Activated CD4-positive, alpha-beta T cell treated with anti-CD3 and anti-CD28 coated beads, Interleukin-2, amount 50 U/mL, for 4 hours (primary cell): Measurements from ENCODE around the gene MAP3K1.
"Not testable (repeated sequence)": the region's sequence is repeated elsewhere in the genome, so short reads cannot be mapped to it uniquely, and the experiment has no call there.

Experiments used
- DNase-seq, 2 experiments: peaks; one replicate each; pipeline ENCODE4 v3.0.0-alpha.2; 2020

MAP3K1 gene

GRCh38 chr5:56814963-56815657 lies at the start of gene MAP3K1:
TSS of gene MAP3K1 (plus strand) at chr5:56815549. CDS start at chr5:56815574, 25 bp downstream.
- peak; percentile 74 to 76 for DNase-seq

DNA sequence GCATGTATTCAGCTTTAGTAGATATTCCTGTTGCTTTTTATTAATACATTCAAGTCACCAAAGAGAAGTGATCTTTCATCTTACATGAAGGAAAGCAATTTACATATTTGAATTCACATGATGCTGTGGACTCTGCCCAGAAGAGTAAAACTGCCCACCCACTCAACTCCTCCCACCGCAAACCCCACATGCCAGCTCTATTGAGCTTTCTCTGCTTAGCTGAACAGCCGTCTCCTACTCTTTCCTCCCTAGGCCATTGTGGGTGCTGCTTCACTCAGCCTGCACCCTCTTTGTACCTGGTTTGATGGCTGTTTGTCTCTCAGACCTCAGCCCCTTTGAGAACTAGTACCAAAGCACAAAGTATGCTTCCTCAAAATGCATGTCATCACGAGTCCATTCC lies 48.4 kb upstream of the MAP3K1 start:
- no peak for DNase-seq

GRCh38 chr5:56769875-56770604 lies 45.3 kb upstream of the MAP3K1 start:
- no peak for DNase-seq

GRCh38 chr5:56772767-56773166 lies 42.6 kb upstream of the MAP3K1 start:
- DNase-seq, result no peak

DNA sequence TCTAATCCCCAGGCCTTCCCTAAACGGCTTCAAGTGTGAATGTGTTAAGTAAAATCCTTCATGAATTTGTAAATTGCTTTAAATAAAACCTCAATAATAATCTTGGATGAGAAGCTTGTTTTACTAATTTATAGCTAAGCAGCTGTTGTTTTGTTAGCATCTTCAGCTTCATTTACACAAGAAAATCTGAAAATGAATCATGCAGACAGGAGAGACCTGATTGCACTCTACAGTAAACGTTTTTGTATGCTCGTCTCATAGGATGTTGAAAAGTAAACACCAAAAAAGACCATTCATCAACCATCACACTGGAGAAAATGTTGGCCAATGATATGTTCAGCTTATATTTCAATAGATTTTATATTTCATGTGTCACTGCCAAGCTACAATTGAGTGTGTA lies 40.4 kb upstream of the MAP3K1 start:
- DNase-seq, result no peak

DNA sequence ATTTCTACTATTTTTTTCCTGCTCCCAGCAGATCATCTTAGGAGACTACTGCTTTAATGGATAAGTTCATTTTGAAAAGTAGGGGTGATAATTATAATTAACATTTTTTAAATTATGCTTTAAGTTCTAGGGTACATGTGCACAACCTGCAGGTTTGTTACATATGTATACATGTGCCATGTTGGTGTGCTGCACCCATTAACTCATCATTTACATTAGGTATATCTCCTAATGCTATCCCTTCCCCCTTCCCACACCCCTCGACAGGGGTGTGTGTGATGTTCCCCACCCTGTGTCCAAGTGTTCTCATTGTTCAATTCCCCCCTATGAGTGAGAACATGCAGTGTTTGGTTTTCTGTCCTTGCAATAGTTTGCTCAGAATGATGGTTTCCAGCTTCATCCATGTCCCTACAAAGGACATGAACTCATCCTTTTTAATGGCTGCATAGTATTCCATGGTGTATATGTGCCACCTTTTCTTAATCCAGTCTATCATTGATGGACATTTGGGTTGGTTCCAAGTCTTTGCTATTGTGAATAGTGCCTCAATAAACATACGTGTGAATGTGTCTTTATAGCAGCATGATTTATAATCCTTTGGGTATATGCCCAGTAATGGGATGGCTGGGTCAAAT lies 39.0 kb upstream of the MAP3K1 start:
- DNase-seq, result not testable (repeated sequence)

DNA sequence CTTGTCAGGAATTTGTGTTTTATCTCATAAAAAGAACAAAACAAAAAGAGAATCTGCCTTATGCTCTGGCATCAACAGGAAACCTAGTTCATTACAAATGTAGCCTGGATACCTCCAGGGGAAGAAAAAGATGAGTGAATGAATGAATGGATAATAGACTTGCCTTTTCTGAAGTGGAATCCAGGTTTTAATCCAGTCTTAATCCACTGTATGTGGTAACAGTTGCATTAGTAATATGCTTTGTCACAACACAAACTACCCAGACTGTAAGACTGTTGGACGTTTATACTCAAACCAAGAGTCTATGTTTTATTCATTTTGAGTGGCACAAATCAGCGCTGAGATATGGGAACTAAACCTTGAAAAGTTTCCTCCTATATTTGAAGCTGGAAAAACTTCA lies 32.1 kb upstream of the MAP3K1 start:
- no peak for DNase-seq

- DNase-seq, result no peak
Measured at GRCh38 chr5:56786346-56786745, 29.0 kb upstream of the MAP3K1 start.

DNA sequence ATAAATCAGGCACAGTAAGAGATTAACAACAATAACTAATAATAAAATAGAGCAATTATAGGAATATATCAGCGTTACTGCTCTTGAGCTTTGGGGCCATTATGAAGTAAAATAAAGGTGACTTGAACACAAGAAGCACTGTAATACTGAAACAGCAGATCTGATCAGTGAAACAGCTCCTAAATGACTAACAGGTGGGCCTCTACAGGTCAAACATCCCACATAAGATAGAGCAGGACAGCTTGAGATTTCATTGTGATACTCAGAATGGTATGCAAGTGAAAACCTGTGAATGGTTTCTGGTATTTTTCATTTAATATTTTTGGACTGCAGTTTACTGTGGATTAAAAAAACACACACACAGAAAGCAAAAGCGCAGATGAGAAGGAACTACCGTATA lies 24.0 kb upstream of the MAP3K1 start:
- DNase-seq, result no peak

GRCh38 chr5:56798521-56798920 lies 16.8 kb upstream of the MAP3K1 start:
- no peak for DNase-seq

GRCh38 chr5:56800186-56800585 lies 15.2 kb upstream of the MAP3K1 start:
- DNase-seq, result no peak

- no peak for DNase-seq
Measured at GRCh38 chr5:56801256-56801655, 14.1 kb upstream of the MAP3K1 start.

- DNase-seq, result no peak
Measured at GRCh38 chr5:56802205-56802604, 13.1 kb upstream of the MAP3K1 start.

- DNase-seq, result no peak
Measured at GRCh38 chr5:56803025-56803424, 12.3 kb upstream of the MAP3K1 start.

- DNase-seq, result no peak
Measured at GRCh38 chr5:56803894-56804293, 11.5 kb upstream of the MAP3K1 start.

- DNase-seq, result no peak
Measured at GRCh38 chr5:56807679-56808078, 7.7 kb upstream of the MAP3K1 start.

DNA sequence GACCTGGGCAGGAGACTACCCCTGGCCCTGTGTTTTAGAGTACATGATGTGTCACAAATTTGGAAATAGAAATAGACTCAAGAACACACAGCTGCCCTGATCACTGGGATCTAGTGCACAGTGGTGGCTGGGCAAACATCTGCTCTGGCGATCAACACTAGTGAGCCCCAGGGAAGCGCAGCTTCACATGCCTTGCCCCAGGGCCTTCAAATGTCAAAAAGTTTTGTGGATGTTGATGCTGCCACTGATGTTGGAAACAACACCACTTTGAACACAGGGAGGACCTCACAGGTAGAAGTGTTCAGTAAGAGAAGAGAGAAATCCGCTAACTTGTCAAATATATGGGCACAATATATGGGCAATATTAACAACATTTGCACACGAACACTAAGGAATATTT lies 7.1 kb upstream of the MAP3K1 start:
- no peak for DNase-seq

DNA sequence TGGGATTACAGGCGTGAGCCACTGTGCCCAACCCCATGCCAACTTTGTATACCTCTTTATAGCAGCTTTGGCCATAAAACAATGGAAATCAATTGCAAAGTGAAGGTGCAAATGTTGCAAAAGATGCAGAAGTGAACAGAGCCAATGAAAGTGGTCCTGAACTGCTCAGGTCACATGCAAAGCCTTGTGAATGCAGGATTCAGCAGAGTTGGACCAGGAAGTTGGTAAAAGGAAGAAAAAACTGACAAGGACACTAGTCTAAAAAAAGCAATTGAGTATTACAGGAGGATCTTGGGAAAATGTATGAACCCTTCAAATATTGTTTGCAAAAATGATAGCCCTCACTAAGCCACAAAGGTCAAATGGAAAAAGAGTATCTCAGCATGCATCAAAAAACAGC lies 4.5 kb upstream of the MAP3K1 start:
- DNase-seq, result no peak

GRCh38 chr5:56812110-56812509 lies 3.2 kb upstream of the MAP3K1 start:
- no peak for DNase-seq

DNA sequence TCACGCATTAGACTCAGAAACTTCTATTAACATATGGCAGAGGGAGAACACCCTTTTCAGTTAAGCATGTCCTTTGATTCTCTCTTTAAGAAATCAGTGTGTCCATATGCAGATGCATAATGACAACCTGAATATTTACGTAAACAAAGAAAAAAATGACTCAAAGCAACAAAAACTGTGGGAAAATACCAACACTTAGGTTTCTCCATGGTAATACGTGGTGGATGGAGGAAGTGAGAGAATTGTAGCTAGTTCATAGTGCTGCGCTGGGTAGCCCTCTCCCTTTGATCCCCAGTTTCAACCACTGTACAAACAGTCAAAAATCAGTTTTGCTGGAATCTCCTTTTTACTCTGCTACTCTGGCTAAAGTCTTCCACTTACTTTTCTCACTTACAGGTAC lies 2.0 kb upstream of the MAP3K1 start:
- no peak for DNase-seq

DNA sequence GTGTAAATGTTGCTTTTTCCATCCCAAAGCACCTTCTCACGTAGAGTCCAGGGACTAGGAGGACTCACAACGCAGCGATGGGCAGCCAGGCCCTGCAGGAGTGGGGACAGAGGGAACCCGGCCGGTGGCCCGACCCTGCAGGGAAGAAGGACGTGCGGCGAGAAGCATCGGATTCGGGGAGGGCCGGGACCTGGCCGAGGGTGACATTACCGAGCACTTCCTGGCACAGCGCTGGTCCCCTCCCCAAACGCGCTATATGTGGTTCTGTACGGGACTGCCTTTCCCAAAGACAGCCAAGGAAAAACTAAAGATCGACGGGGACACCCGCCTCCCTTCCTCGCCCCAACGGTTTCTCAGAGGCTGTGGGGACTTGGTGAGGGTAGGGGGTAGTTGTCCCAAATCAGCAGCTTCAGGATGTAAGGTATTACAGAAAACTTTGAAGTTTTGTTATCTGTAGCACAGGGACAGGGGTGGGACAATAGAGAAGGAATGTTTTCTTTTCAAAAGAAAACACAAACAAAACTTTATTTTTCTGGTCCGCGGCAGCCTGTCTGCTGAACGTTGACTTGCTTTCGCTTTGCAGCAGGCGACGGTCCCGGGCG lies 887 bp upstream of the MAP3K1 start:
- peak; percentile 20 to 25 for DNase-seq

- DNase-seq, result peak; percentile 15 to 20
Measured at GRCh38 chr5:56815658-56816545, 553 bp downstream of the MAP3K1 start.
